LNCAP (cell line): ENCODE data around the gene PAK4.

Experiments
- CTCF ChIP-seq: fragments of 450-650 bp; IDR thresholded peaks from 2 replicates; pipeline ENCODE4 v1.5.1; 2017; ENCODE audit warnings: mild to moderate bottlenecking

The PAK4 gene

GRCh38 chr19:39122934-39123731, 2.5 kb upstream of the PAK4 start:
- TF ChIP-seq CTCF: no peak

- no peak for TF ChIP-seq CTCF
These were observed 1.3 kb upstream of the PAK4 start for GRCh38 chr19:39124136-39124764.

DNA sequence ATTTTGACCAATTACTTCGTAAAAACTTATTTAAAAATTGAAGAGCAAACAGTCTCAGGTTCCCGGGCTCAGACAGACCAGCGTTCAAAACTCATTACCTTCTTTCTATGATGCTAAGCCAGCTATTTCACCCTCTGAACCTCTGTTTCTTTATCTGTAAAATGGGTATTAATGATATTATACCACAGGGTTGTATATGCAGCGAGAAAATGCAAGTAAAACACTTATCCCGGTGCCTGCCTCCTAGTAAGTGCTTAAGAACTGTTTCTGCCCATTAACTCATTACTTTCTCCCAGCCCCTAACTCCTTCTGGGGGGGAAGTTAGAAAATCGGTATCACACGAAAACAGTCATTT, 410 bp upstream of the PAK4 start:
- TF ChIP-seq CTCF: no peak

GRCh38 chr19:39126312-39127187, 964 bp downstream of the PAK4 start:
- TF ChIP-seq CTCF: no peak

DNA sequence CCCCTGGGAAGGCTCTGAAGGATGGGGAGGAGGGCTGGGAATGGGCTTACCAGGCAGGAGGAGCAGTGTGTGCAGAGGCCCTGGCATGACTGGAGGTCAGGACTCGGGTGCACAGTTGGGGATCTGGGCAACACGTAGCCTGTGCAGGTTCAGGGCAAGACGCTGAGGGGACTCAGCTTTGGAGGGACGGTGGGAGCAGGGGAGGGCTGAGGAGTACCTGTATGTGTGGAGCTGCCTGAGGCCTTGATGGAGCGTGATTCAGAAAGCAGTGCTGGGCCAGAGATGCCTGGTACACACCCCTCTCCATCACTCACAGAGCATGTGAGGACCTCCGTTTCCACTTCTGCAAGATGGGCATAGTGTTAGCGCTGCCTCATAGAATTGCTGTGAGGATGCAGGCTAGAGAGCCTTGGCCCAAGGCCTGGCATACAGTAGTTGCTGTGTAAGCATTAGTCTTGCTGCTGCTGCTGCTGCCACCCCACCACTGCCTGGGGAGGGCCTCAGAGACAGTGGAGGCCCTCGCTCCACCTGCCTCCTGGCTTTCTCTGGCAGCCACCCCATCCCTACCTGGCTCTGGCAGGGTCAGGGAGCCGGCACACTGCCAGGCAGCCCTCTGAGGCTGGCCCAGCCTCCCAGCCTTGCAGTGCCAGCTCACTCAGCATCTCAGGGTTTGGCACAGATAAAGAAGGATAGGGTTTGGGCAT, 2.4 kb downstream of the PAK4 start:
- no peak for TF ChIP-seq CTCF

DNA sequence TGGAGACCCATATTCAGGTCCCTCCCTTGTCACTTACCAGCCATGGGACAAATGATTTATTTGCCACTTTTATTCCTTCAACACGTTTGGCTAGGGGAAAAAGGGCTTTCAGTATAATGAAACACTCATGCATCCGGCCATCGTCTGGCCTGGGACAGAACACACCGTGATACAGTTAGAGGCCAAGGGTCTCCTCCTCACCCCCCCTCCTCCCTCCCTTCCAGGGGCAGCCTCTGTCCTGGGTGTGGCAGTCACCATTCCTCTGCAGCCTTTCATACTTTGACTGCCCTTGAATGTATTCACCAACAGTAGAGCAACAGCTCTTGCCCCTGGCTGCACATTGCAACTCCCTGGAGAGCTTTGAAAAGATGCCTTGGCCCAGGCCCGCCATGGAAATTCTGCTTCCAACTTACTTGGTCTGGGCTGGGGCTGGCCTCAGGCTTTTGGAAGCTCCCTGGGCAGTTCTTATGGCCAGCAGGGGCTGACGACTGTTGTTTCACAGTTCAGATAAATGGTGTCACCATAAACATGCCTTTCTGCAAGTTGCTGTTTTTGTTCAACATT, 3.0 kb downstream of the PAK4 start:
- no peak for TF ChIP-seq CTCF

- TF ChIP-seq CTCF: no peak
These were observed 3.5 kb downstream of the PAK4 start for GRCh38 chr19:39129116-39129515.
